HepG2 (cell line): ENCODE results near the gene ENDOD1. TPM values are rescaled to one million over a fixed set of nuclear protein-coding genes. Genes with fewer than 3 reads are reported as not detected.
"Not testable (repeated sequence)": the region's sequence is repeated elsewhere in the genome, so short reads cannot be mapped to it uniquely, and the experiment has no call there.

Experiments used
- ATAC-seq: fragments of 200-7000 bp; cut with Tn5 transposase; 3 replicates; pipeline ENCODE4 v1.9.1; 2020; ENCODE audit warnings: mild to moderate bottlenecking, moderate library complexity
- BruUV-seq: library from RNA; stranded (reverse); fragments of 400-500 nt; replicated peaks from 2 replicates; lab custom pipeline; 2021; lab: Mats Ljungman, UMichigan
- CTCF ChIA-PET: fragments of 300-600 bp; formaldehyde crosslinking; extraction: SDS; loops from one replicate; lab custom pipeline; 2021; ENCODE audit warnings: low total read pairs, inconsistent platforms, low intra/inter-chr PET ratio; lab: Yijun Ruan, JAX
- POLR2A ChIA-PET: fragments of 350-600 bp; sonication (Branson Sonifier 250); formaldehyde crosslinking; loops from one replicate; lab custom pipeline; 2020; ENCODE audit warnings: antibody characterized with exemption, inconsistent platforms; lab: Yijun Ruan, JAX
- DNase-seq: peaks from one replicate; pipeline ENCODE4 v3.0.0-alpha.2; 2015; ENCODE audit warnings: low spot score
- FAIRE-seq: peaks from 3 replicates; lab custom pipeline; 2011; peaks lifted over from hg19 to GRCh38; lab: Jason Lieb, UNC
- H2AFZ ChIP-seq: one replicate; pipeline ENCODE4 v1.6.1; 2011; ENCODE audit warnings: low read length, inconsistent platforms
- H3K27ac ChIP-seq: fragments of 300-600 bp; 3 replicates; pipeline ENCODE4 v1.8.0; 2011; ENCODE audit warnings: mixed run types, mild to moderate bottlenecking, mixed read lengths, low read length, inconsistent platforms; ENCODE audit not compliant: insufficient read depth; ENCODE audit errors: extremely low read length
- H3K27me3 ChIP-seq, 2 experiments: fragments of 200-600 bp in 1 of 2; 2 replicates in 1 of 2; 3 replicates in 1 of 2; pipeline versions ENCODE4 v1.6.0 to v1.8.0; 2011; ENCODE audit warnings: low read length in 2 of 2, mild to moderate bottlenecking in 2 of 2, moderate library complexity in 2 of 2, inconsistent platforms in 1 of 2; ENCODE audit not compliant: insufficient read depth in 2 of 2, control insufficient read depth in 1 of 2
- H3K36me3 ChIP-seq, 2 experiments: fragments of 200-600 bp in 1 of 2; replicated peaks in 1 of 2; 2 replicates in 1 of 2; 3 replicates in 1 of 2; pipeline versions ENCODE4 v1.5.1 to v1.8.0; 2011; ENCODE audit warnings: low read length in 2 of 2, inconsistent platforms in 1 of 2; ENCODE audit not compliant: insufficient read depth in 2 of 2, control insufficient read depth in 1 of 2
- H3K4me1 ChIP-seq: 2 replicates; pipeline ENCODE4 v1.5.1; 2012; ENCODE audit warnings: low read length, inconsistent platforms; ENCODE audit not compliant: insufficient read depth
- H3K4me2 ChIP-seq: 2 replicates; pipeline ENCODE4 v1.6.0; 2011; ENCODE audit warnings: low read depth, low read length, inconsistent platforms
- H3K4me3 ChIP-seq, 3 experiments: fragments of 200-600 bp in 1 of 3; sonication (generic), shearing (Covaris generic) in 1 of 3; replicated peaks in 1 of 3; 2 replicates each; pipeline ENCODE4 v1.5.1; 2011 to 2016; ENCODE audit warnings: low read length in 3 of 3, inconsistent platforms in 2 of 3, low read depth in 2 of 3, mild to moderate bottlenecking in 2 of 3, control low read depth in 1 of 3, mixed read lengths in 1 of 3; ENCODE audit not compliant: insufficient read depth in 1 of 3
- H3K79me2 ChIP-seq: one replicate; pipeline ENCODE4 v1.6.1; 2011; ENCODE audit warnings: low read length, inconsistent platforms; ENCODE audit not compliant: insufficient read depth
- H3K9ac ChIP-seq: 2 replicates; pipeline ENCODE4 v1.6.0; 2011; ENCODE audit warnings: mild to moderate bottlenecking, low read depth, low read length, inconsistent platforms; ENCODE audit not compliant: insufficient read depth
- H3K9me3 ChIP-seq: 2 replicates; pipeline ENCODE4 v1.5.1; 2012; ENCODE audit warnings: mild to moderate bottlenecking, low read length
- H4K20me1 ChIP-seq: 2 replicates; pipeline ENCODE4 v1.6.0; 2011; ENCODE audit warnings: inconsistent platforms, mild to moderate bottlenecking, low read length, moderate library complexity; ENCODE audit not compliant: insufficient read depth
- ARID3A ChIP-seq: IDR thresholded peaks from 2 replicates; pipeline ENCODE4 v1.6.1; 2012; ENCODE audit warnings: low read depth, low read length, improper control_type of control experiment
- HMG20B ChIP-seq: conservative IDR thresholded peaks from 2 replicates; pipeline ENCODE4 v1.6.1; 2016; ENCODE audit warnings: missing genetic modification reagents, missing compliant biosample characterization
- ZNF253 ChIP-seq: sonication (generic); formaldehyde crosslinking; IDR thresholded peaks from 2 replicates; pipeline ENCODE4 v1.8.0; 2022; ENCODE audit warnings: mild to moderate bottlenecking, missing genetic modification reagents, borderline replicate concordance
- ZNF274 ChIP-seq: sonication (generic); formaldehyde crosslinking; IDR thresholded peaks from 2 replicates; pipeline ENCODE4 v1.5.1; 2020; ENCODE audit warnings: mild to moderate bottlenecking, missing genetic modification reagents
- ZNF589 ChIP-seq: sonication (generic); formaldehyde crosslinking; conservative IDR thresholded peaks from 2 replicates; pipeline ENCODE4 v1.8.0; 2022; ENCODE audit warnings: mild to moderate bottlenecking, moderate library complexity, missing genetic modification reagents
- WGBS: methylation state at CpG from one replicate; pipeline ENCODE4 v1.1.6; 2017; ENCODE audit warnings: low lambda C conversion rate; 5-methylcytosine and 5-hydroxymethylcytosine counted together
- in situ Hi-C: cut with HindIII; loops from 2 replicates; pipeline ENCODE4 v1.10.0; 2017; ENCODE audit warnings: low pct_unique_long_range_greater_than_20kb; ENCODE audit not compliant: extremely low pct_ligation_motif_present
- intact Hi-C: fragments of 100-400 bp; cut with micrococcal nuclease; formaldehyde crosslinking; loops from one replicate; pipeline ENCODE4 v1.10.0; 2022; ENCODE audit not compliant: unreplicated experiment
- polyA plus RNA-seq, 8 experiments: library from polyadenylated mRNA; depleted of rRNA in 3 of 8; stranded (reverse) in 7 of 8; unstranded in 1 of 8; fragments of >200 nt; fragmentation: Illumina TruSeq in 4 of 8; extraction: Trizol in 4 of 8; gene quantifications; 2 replicates each; pipeline versions ENCODE4 v1.2.1 to v1.2.3, GENCODE V29; 2011 to 2016; ENCODE audit warnings: low read depth in 4 of 8, missing spikeins in 1 of 8, mixed read lengths in 1 of 8; ENCODE audit not compliant: insufficient read depth in 1 of 8
- total RNA-seq, 5 experiments: library from RNA; depleted of rRNA; stranded (reverse); fragments of >200 nt; fragmentation: Illumina TruSeq; extraction: Trizol; gene quantifications; 2 replicates each; pipeline ENCODE4 v1.2.3, GENCODE V29; 2016; ENCODE audit warnings: low read depth in 1 of 5

Gene ENDOD1
- total and polyA plus RNA-seq, 2 of the 13 experiments (the other 11 are each of a cell fraction or from before 2014, with no cell fraction given) = 2.0 to 6.8 TPM

GRCh38 chr11:95111471-95111870 lies 21.8 kb downstream of the ENDOD1 start:
- H3K79me2 ChIP-seq, H3K4me3 ChIP-seq, in situ Hi-C loops, H3K36me3 ChIP-seq, H4K20me1 ChIP-seq, H3K9me3 ChIP-seq, intact Hi-C loops, ATAC-seq, BruUV-seq, H3K27me3 ChIP-seq, H3K9ac ChIP-seq, POLR2A ChIA-PET, H3K4me2 ChIP-seq, H3K27ac ChIP-seq, H3K4me1 ChIP-seq, CTCF ChIA-PET, H2AFZ ChIP-seq, FAIRE-seq, DNase-seq: not testable (repeated sequence)
- WGBS = 55% methylated on average over 3 of the region's 3 CpGs

DNA sequence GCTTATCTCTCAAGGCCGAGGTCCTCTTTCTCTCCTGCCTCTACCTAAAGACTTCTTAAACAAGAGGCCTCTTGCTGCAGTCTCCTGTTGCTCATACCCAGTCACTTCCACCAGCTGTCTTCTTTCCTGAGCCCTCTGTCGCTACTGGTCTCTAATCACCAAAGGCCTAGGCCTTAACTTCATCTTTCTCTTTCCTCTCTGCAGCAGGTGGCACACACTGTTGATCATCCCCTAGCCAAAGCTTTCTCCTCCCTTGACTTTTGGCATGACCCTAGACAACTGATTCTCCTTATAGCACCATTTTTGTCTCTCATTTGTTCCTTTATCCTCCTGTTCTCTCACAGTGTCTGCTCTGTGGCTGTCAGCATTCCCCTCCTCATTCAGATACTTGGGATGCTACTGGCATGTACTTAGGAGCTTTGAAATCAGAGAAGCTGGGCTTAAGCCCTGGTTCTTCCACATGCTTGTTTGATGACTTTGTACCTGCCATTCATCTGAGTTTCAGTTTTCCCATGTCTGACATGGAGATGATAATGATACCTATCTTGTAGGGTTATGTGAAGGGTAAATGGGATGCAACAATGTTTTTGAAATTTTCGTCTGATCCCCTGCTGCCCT lies 22.4 kb downstream of the ENDOD1 start:
- WGBS = 64% methylated on average over 3 of the region's 3 CpGs
- TF ChIP-seq ZNF274 (CRISPR knock-in tag) = no peak
- Histone ChIP-seq H3K9ac (no peak overlapping the region), H3K4me1 (no peaks in the 10 kb centered on the region), H3K27ac (no peak overlapping the region), H3K4me2 (no peak overlapping the region), H3K9me3 (no peaks in the 10 kb centered on the region), H3K36me3 (no peaks in the 10 kb centered on the region), H3K27me3 (no peaks in the 10 kb centered on the region), H3K4me3 (no peak overlapping the region), H3K79me2 (no peaks in the 10 kb centered on the region), H2AFZ (no peak overlapping the region), H4K20me1 (no peaks in the 10 kb centered on the region)
- ChIA-PET POLR2A (no interaction called here), CTCF (no interaction called here)
- no TSS peak for BruUV-seq
- intact Hi-C loops = no loop called here
- no peak for FAIRE-seq
- DNase-seq = no peak
- in situ Hi-C loops = no loop called here
- no peak for ATAC-seq

- WGBS = 55% methylated on average over 1 of the region's 1 CpG
- Histone ChIP-seq H3K79me2 (no peaks in the 10 kb centered on the region), H3K4me2 (no peak overlapping the region), H3K27ac (no peak overlapping the region), H4K20me1 (no peaks in the 10 kb centered on the region), H3K9ac (no peak overlapping the region), H3K27me3 (no peaks in the 10 kb centered on the region), H3K36me3 (no peaks in the 10 kb centered on the region), H3K4me3 (no peak overlapping the region), H3K9me3 (no peaks in the 10 kb centered on the region), H2AFZ (no peak overlapping the region), H3K4me1 (no peaks in the 10 kb centered on the region)
- BruUV-seq = no TSS peak
- ATAC-seq = no peak
- intact Hi-C loops (no loop called here), in situ Hi-C loops (no loop called here)
- no peak for DNase-seq
- ChIA-PET CTCF (no interaction called here), POLR2A (no interaction called here)
- no peak for FAIRE-seq
- TF ChIP-seq ZNF589 (CRISPR knock-in tag) (no peak), ARID3A (no peak), ZNF253 (CRISPR knock-in tag) (no peak), HMG20B (CRISPR knock-in tag) (no peak)
Observed at GRCh38 chr11:95115597-95115996, 26.0 kb downstream of the ENDOD1 start.
